ENCODE results near the gene GRK3. TPM values are rescaled to one million over a fixed set of nuclear protein-coding genes. Genes with fewer than 3 reads are reported as not detected.

Gene GRK3
- total RNA-seq, 1 donor from 2014 or later = 26.0 TPM

- no peak for TF ChIP-seq CTCF (IDR thresholded peaks at IDR 0.05; ENCODE audit: unreplicated experiment)
- Mint-ChIP-seq H3K4me1 (ENCODE audit: low read depth) (peaks cover 7% of the 10 kb centered on the region), H3K9me3 (ENCODE audit: low read depth) (no peaks in the 10 kb centered on the region), H3K27me3 (no peaks in the 10 kb centered on the region), H3K36me3 (ENCODE audit: insufficient read depth) (peaks cover 7% of the 10 kb centered on the region), H3K4me3 (ENCODE audit: low read depth) (no peak overlapping the region), H3K27ac (peak overlapping the region; percentile 31)
- DNase-seq (ENCODE audit: low spot score, unreplicated experiment) = no peak
These were observed 161.8 kb downstream of the GRK3 start for GRCh38 chr22:25726241-25726640.

GRCh38 chr22:25728071-25728470, 163.6 kb downstream of the GRK3 start:
- Mint-ChIP-seq H3K27ac (no peak overlapping the region), H3K27me3 (no peaks in the 10 kb centered on the region), H3K36me3 (ENCODE audit: insufficient read depth) (peaks cover 3% of the 10 kb centered on the region), H3K9me3 (ENCODE audit: low read depth) (no peaks in the 10 kb centered on the region), H3K4me3 (ENCODE audit: low read depth) (no peak overlapping the region), H3K4me1 (ENCODE audit: low read depth) (peaks cover 7% of the 10 kb centered on the region)
- TF ChIP-seq CTCF (IDR thresholded peaks at IDR 0.05; ENCODE audit: unreplicated experiment) = no peak
- DNase-seq (ENCODE audit: low spot score, unreplicated experiment) = no peak

- Mint-ChIP-seq H3K9me3 (ENCODE audit: low read depth) (no peaks in the 10 kb centered on the region), H3K4me1 (ENCODE audit: low read depth) (peaks cover 7% of the 10 kb centered on the region), H3K27ac (no peak overlapping the region), H3K4me3 (ENCODE audit: low read depth) (no peak overlapping the region), H3K36me3 (ENCODE audit: insufficient read depth) (no peaks in the 10 kb centered on the region), H3K27me3 (peaks cover 3% of the 10 kb centered on the region)
- no peak for TF ChIP-seq CTCF (IDR thresholded peaks at IDR 0.05; ENCODE audit: unreplicated experiment)
- DNase-seq (ENCODE audit: low spot score, unreplicated experiment) = no peak
These were observed 164.8 kb downstream of the GRK3 start for GRCh38 chr22:25729016-25729995.

- H3K36me3 Mint-ChIP-seq (ENCODE audit: insufficient read depth) = no peaks in the 10 kb centered on the region
- no peak for TF ChIP-seq CTCF (IDR thresholded peaks at IDR 0.05; ENCODE audit: unreplicated experiment)
- H3K27me3 Mint-ChIP-seq = peaks cover 9% of the 10 kb centered on the region
- no peak overlapping the region for H3K4me3 Mint-ChIP-seq (ENCODE audit: low read depth)
- DNase-seq (ENCODE audit: low spot score, unreplicated experiment) = no peak
- H3K4me1 Mint-ChIP-seq (ENCODE audit: low read depth) = no peaks in the 10 kb centered on the region
- H3K27ac Mint-ChIP-seq = no peak overlapping the region
- H3K9me3 Mint-ChIP-seq (ENCODE audit: low read depth) = no peaks in the 10 kb centered on the region
These were observed 171.2 kb downstream of the GRK3 start for GRCh38 chr22:25735650-25736049.

GRCh38 chr22:25736378-25737011, 172.0 kb downstream of the GRK3 start:
- Mint-ChIP-seq H3K9me3 (ENCODE audit: low read depth) (no peaks in the 10 kb centered on the region), H3K27me3 (peaks cover 9% of the 10 kb centered on the region), H3K36me3 (ENCODE audit: insufficient read depth) (no peaks in the 10 kb centered on the region), H3K4me3 (ENCODE audit: low read depth) (no peak overlapping the region), H3K27ac (peak overlapping the region; percentile 2), H3K4me1 (ENCODE audit: low read depth) (no peaks in the 10 kb centered on the region)
- no peak for DNase-seq (ENCODE audit: low spot score, unreplicated experiment)
- TF ChIP-seq CTCF (IDR thresholded peaks at IDR 0.05; ENCODE audit: unreplicated experiment) = no peak

Data from progenitor cell of endocrine pancreas (in vitro differentiated cells).